ENCODE data around the gene MYOCD. TPM values are rescaled to one million over a fixed set of nuclear protein-coding genes. Genes with fewer than 3 reads are reported as not detected.
A peak's percentile ranks its signal among the peaks of the same experiment; 100 is the strongest.

MYOCD gene
- total RNA-seq, 1 experiment from 2014 or later: 1.2 TPM

GRCh38 chr17:12808723-12809122, 143.0 kb downstream of the MYOCD start:
- ATAC-seq (no peak), DNase-seq (ENCODE audit: low spot score) (no peak)
- Mint-ChIP-seq H3K4me1 (peaks cover 12% of the 10 kb centered on the region; the same call in 1 of the 2 replicates), H3K9me3 (peaks cover 53% of the 10 kb centered on the region), H3K27me3 (ENCODE audit: low read depth) (no peaks in the 10 kb centered on the region), H3K36me3 (peaks cover 43% of the 10 kb centered on the region), H3K4me3 (no peak overlapping the region), H3K27ac (no peak overlapping the region)
- TF ChIP-seq SMAD4 (CRISPR knock-in tag; IDR thresholded peaks at IDR 0.05): no peak
- no peak for TF ChIP-seq ZBTB43 (CRISPR knock-in tag; IDR thresholded peaks at IDR 0.05)
- TF ChIP-seq SOX15 (CRISPR knock-in tag; IDR thresholded peaks at IDR 0.05): no peak
- TF ChIP-seq, protein P1, sequence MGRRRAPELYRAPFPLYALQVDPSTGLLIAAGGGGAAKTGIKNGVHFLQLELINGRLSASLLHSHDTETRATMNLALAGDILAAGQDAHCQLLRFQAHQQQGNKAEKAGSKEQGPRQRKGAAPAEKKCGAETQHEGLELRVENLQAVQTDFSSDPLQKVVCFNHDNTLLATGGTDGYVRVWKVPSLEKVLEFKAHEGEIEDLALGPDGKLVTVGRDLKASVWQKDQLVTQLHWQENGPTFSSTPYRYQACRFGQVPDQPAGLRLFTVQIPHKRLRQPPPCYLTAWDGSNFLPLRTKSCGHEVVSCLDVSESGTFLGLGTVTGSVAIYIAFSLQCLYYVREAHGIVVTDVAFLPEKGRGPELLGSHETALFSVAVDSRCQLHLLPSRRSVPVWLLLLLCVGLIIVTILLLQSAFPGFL (CRISPR knock-in tag; IDR thresholded peaks at IDR 0.05; ENCODE audit: borderline replicate concordance): no peak
- no peak for TF ChIP-seq ZNF263 (CRISPR knock-in tag; IDR thresholded peaks at IDR 0.05; ENCODE audit: low read depth)
- TF ChIP-seq NFE2L1 (CRISPR knock-in tag; IDR thresholded peaks at IDR 0.05): no peak
- no peak for TF ChIP-seq TP53 (CRISPR knock-in tag; IDR thresholded peaks at IDR 0.05)
- TF ChIP-seq TEAD1 (CRISPR knock-in tag; IDR thresholded peaks at IDR 0.05): no peak
- no peak for TF ChIP-seq ZMAT4 (CRISPR knock-in tag; IDR thresholded peaks at IDR 0.05)
- TF ChIP-seq, protein P2, sequence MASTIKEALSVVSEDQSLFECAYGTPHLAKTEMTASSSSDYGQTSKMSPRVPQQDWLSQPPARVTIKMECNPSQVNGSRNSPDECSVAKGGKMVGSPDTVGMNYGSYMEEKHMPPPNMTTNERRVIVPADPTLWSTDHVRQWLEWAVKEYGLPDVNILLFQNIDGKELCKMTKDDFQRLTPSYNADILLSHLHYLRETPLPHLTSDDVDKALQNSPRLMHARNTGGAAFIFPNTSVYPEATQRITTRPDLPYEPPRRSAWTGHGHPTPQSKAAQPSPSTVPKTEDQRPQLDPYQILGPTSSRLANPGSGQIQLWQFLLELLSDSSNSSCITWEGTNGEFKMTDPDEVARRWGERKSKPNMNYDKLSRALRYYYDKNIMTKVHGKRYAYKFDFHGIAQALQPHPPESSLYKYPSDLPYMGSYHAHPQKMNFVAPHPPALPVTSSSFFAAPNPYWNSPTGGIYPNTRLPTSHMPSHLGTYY (CRISPR knock-in tag; IDR thresholded peaks at IDR 0.05): no peak
- TF ChIP-seq ETV6 (CRISPR knock-in tag; IDR thresholded peaks at IDR 0.05): no peak
- TF ChIP-seq USF1 (CRISPR knock-in tag; IDR thresholded peaks at IDR 0.05): no peak
- no peak for TF ChIP-seq NFYB (CRISPR knock-in tag; conservative IDR thresholded peaks at IDR 0.05; ENCODE audit: low read depth)
- TF ChIP-seq, protein P3, sequence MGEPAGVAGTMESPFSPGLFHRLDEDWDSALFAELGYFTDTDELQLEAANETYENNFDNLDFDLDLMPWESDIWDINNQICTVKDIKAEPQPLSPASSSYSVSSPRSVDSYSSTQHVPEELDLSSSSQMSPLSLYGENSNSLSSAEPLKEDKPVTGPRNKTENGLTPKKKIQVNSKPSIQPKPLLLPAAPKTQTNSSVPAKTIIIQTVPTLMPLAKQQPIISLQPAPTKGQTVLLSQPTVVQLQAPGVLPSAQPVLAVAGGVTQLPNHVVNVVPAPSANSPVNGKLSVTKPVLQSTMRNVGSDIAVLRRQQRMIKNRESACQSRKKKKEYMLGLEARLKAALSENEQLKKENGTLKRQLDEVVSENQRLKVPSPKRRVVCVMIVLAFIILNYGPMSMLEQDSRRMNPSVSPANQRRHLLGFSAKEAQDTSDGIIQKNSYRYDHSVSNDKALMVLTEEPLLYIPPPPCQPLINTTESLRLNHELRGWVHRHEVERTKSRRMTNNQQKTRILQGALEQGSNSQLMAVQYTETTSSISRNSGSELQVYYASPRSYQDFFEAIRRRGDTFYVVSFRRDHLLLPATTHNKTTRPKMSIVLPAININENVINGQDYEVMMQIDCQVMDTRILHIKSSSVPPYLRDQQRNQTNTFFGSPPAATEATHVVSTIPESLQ (CRISPR knock-in tag; IDR thresholded peaks at IDR 0.05): no peak
- TF ChIP-seq OVOL2 (CRISPR knock-in tag; IDR thresholded peaks at IDR 0.05; ENCODE audit: borderline replicate concordance): no peak
- TF ChIP-seq ZBTB21 (CRISPR knock-in tag; IDR thresholded peaks at IDR 0.05; ENCODE audit: borderline replicate concordance): no peak
- CTCF ChIA-PET: interaction anchor here (0.6 kb wide), 1 partner anchor 180 kb away, joined by 3 read pairs; no protein-coding TSS in a partner anchor
- POLR2A ChIA-PET: no interaction called here

GRCh38 chr17:12812877-12813276, 147.2 kb downstream of the MYOCD start:
- CTCF ChIA-PET: no interaction called here
- TF ChIP-seq NFYB (CRISPR knock-in tag; conservative IDR thresholded peaks at IDR 0.05; ENCODE audit: low read depth) (no peak), CREB1 (CRISPR knock-in tag; IDR thresholded peaks at IDR 0.05) (no peak), ZNF121 (CRISPR knock-in tag; IDR thresholded peaks at IDR 0.05) (no peak), IRF1 (CRISPR knock-in tag; IDR thresholded peaks at IDR 0.05) (no peak), USF1 (CRISPR knock-in tag; IDR thresholded peaks at IDR 0.05) (no peak), OVOL2 (CRISPR knock-in tag; IDR thresholded peaks at IDR 0.05; ENCODE audit: borderline replicate concordance) (no peak), SMAD4 (CRISPR knock-in tag; IDR thresholded peaks at IDR 0.05) (no peak)
- TF ChIP-seq, protein P3 (CRISPR knock-in tag; IDR thresholded peaks at IDR 0.05): no peak
- TF ChIP-seq, protein P4, sequence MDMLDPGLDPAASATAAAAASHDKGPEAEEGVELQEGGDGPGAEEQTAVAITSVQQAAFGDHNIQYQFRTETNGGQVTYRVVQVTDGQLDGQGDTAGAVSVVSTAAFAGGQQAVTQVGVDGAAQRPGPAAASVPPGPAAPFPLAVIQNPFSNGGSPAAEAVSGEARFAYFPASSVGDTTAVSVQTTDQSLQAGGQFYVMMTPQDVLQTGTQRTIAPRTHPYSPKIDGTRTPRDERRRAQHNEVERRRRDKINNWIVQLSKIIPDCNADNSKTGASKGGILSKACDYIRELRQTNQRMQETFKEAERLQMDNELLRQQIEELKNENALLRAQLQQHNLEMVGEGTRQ (CRISPR knock-in tag; IDR thresholded peaks at IDR 0.05): no peak

More at GRCh38 chr17:12812877-12813276, 147.2 kb downstream of the MYOCD start:
- POLR2A ChIA-PET: interaction anchor here (0.7 kb wide), 1 partner anchor 9 kb away, joined by 3 read pairs; no protein-coding TSS in a partner anchor
- H3K36me3 Mint-ChIP-seq: peaks cover 32% of the 10 kb centered on the region
- ATAC-seq: no peak
- peaks cover 27% of the 10 kb centered on the region for H3K4me1 Mint-ChIP-seq
- no peak for DNase-seq (ENCODE audit: low spot score)
- no peak overlapping the region for H3K4me3 Mint-ChIP-seq
- H3K9me3 Mint-ChIP-seq: peaks cover 36% of the 10 kb centered on the region
- peak overlapping the region; percentile 8; the same call in 1 of the 2 replicates for H3K27ac Mint-ChIP-seq
- H3K27me3 Mint-ChIP-seq (ENCODE audit: low read depth): no peaks in the 10 kb centered on the region; the same call in 1 of the 2 replicates
